ENCODE measurements around the gene FYCO1. TPM values are rescaled to one million over a fixed set of nuclear protein-coding genes. Genes with fewer than 3 reads are reported as not detected.

The FYCO1 gene
- total RNA-seq, 1 experiment from 2014 or later = 4.3 TPM

- peak; percentile 51 for DNase-seq (ENCODE audit: low spot score)
These were observed 11.0 kb downstream of the FYCO1 start for GRCh38 chr3:45984331-45985312.

- no peak for DNase-seq (ENCODE audit: low spot score)
These were observed 11.9 kb downstream of the FYCO1 start for GRCh38 chr3:45983770-45984169.

- DNase-seq (ENCODE audit: low spot score) = no peak
These were observed 14.1 kb downstream of the FYCO1 start for GRCh38 chr3:45981346-45982074.

GRCh38 chr3:45980819-45981218 is 14.8 kb downstream of the FYCO1 start:
- no peak for DNase-seq (ENCODE audit: low spot score)

- DNase-seq (ENCODE audit: low spot score) = no peak
These were observed 15.3 kb downstream of the FYCO1 start for GRCh38 chr3:45980229-45980813.

- no peak for DNase-seq (ENCODE audit: low spot score)
These were observed 16.2 kb downstream of the FYCO1 start for GRCh38 chr3:45979378-45979777.

GRCh38 chr3:45978006-45978761 is 17.4 kb downstream of the FYCO1 start:
- no peak for DNase-seq (ENCODE audit: low spot score)

GRCh38 chr3:45976191-45977091 is 19.2 kb downstream of the FYCO1 start:
- DNase-seq (ENCODE audit: low spot score) = no peak

GRCh38 chr3:45975686-45976085 is 19.9 kb downstream of the FYCO1 start:
- no peak for DNase-seq (ENCODE audit: low spot score)

- no peak for DNase-seq (ENCODE audit: low spot score)
These were observed 20.9 kb downstream of the FYCO1 start for GRCh38 chr3:45974686-45975085.

GRCh38 chr3:45972534-45973402 is 22.9 kb downstream of the FYCO1 start:
- DNase-seq (ENCODE audit: low spot score) = peak; percentile 75

- no peak for DNase-seq (ENCODE audit: low spot score)
These were observed 25.7 kb downstream of the FYCO1 start for GRCh38 chr3:45969953-45970352.

- no peak for DNase-seq (ENCODE audit: low spot score)
These were observed 26.5 kb downstream of the FYCO1 start for GRCh38 chr3:45969116-45969515.

GRCh38 chr3:45968706-45969105 is 26.9 kb downstream of the FYCO1 start:
- no peak for DNase-seq (ENCODE audit: low spot score)

GRCh38 chr3:45968149-45968548 is 27.5 kb downstream of the FYCO1 start:
- DNase-seq (ENCODE audit: low spot score) = no peak

- no peak for DNase-seq (ENCODE audit: low spot score)
These were observed 27.9 kb downstream of the FYCO1 start for GRCh38 chr3:45967724-45968123.

GRCh38 chr3:45966950-45967640 is 28.5 kb downstream of the FYCO1 start:
- DNase-seq (ENCODE audit: low spot score) = no peak

- no peak for DNase-seq (ENCODE audit: low spot score)
These were observed 29.2 kb downstream of the FYCO1 start for GRCh38 chr3:45966371-45966791.

- no peak for DNase-seq (ENCODE audit: low spot score)
These were observed 30.0 kb downstream of the FYCO1 start for GRCh38 chr3:45965653-45966052.
